Measurements from ENCODE around the gene MGST1.
A peak's percentile ranks its signal among the peaks of the same experiment; 100 is the strongest.

The MGST1 gene, protein sequence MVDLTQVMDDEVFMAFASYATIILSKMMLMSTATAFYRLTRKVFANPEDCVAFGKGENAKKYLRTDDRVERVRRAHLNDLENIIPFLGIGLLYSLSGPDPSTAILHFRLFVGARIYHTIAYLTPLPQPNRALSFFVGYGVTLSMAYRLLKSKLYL

GRCh38 chr12:16347391-16348298 is at the start of gene MGST1:
Gene MGST1 (plus strand): TSS chr12:16347645. CDS start chr12:16354253, 6,608 bp downstream.
- DNase-seq: no peak

- no peak for DNase-seq
Measured at GRCh38 chr12:16299403-16299802, 48.0 kb upstream of the MGST1 start.

DNA sequence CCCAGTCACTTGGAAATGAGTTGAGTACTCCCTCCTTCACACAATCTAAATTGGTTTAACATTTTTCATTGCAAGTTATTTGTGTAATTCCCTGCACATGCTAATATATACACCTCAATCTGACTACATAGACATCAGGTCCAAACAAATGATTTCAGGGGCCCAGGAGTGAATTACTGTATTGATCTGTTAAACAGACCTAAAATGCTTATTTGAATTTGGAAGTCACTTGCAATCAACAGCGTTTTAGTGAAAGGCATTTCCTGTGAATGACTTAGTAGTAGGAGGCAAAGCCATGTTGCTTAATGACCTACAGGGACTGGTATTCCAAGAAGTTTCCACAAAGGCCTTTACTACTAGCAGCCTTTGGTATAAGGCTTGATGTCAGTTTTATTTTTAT is 47.3 kb upstream of the MGST1 start:
- no peak for DNase-seq

GRCh38 chr12:16300736-16301135 is 46.7 kb upstream of the MGST1 start:
- DNase-seq: no peak

DNA sequence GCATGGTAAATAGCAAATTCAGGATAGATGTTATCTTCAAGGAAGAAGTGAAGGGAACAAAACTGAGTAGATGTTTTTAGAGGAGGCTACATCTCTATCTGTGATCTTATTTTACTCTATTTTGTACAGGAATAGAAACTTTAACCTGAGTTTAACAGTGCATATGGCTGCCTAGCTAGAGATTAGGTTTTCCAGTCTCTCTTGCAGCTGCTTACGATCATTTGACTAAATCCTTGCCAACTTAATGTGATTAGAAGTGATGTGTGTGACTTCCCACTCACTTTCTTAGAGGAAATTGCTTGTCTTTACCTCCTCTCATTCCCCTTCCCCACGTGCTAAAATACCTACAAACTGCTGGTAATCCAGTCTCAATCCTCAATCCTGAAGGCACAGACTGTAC is 43.5 kb upstream of the MGST1 start:
- DNase-seq: no peak

GRCh38 chr12:16307856-16308475 is 39.5 kb upstream of the MGST1 start:
- no peak for DNase-seq

DNA sequence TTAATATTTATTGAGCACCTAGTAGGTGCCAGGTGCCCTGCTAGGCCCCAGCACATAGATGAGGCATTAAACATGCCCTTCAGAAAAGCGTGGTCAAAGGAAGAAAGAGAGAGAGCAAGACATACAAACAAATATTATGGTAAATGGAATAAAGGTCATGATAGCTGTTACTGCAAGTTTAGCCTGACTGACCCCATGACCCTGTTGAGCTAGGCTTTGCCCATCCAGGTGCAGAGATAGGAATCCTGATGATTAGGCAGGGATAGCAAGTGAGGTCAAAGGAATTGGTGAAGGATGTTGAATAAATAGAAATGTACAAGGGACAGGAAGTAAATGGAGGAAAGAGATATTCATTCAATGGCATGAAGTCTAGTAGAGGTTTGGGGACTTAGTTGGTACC is 36.5 kb upstream of the MGST1 start:
- DNase-seq: no peak

DNA sequence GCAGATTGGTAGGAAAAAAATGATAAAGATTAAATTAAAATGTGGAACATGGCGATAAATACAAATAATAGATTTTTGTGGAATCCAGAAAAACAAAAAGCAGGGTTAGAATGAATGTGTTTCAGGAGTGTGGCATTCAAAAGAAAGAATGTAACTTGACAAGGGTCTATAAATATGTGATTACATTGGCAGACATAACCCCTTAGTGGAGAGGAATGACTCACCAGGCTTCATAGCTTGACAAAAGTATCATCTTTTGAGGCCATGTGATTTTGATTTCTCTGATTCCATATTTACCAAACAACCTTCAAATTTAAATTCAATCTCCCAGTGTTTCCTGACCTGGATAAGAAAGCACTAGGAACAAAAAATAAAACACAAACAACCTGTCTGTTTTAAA is 24.4 kb upstream of the MGST1 start:
- DNase-seq: peak; percentile 42

DNA sequence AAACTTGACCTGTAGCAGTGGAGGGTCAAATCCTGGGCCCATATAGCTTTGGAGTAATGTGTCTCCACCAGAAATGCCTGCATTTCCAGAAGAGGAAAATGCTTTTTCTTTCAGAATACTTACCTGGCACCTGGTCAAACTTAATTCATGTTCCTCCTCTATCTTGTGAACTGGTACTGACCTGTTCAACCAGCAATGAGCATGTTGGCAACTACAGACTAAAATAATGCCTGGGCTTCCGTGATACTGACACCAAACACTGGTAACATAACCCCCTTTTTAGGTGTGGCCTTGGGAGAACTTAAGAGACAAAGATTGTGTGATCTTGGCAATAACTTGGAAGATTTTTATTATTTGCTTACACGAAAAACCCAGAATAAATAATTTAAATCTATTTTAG is 23.8 kb upstream of the MGST1 start:
- DNase-seq: no peak

DNA sequence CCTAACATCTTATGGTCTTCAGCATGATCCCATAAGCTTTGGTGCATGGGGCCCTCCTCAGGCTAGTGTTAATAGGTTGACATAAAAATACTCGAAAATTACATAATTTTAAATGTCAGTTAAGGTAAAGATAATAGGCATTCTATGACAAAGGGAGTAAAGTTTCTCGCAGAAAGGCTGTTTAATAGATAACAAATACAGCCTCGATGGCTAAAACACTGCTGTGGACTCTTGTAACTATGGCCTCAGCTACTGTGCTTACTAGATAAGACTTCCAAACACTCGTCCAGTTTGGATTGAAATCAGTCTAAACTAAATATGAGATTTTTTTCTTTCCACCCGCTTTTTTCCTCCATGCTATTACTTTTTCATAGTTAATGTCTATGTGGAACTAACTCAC is 23.2 kb upstream of the MGST1 start:
- no peak for DNase-seq

DNA sequence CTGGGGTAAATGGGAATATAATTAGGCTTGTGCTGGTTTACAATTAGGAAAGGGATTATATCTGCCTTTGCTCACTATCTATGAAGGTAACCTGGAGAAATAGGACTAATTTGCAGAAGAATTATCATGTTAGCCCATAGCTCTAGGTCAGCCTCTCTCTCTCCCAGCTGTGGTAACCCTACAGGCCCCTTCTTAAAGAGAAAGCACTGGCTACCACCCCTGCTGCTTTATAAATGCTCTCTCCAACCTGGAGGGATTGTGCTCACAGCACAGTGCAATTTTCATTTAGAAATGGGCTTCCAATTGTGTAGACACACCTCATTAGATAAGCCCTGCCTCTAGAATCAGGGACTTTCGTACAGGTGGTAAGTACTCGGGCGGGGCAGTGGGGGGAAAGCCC is 22.7 kb upstream of the MGST1 start:
- DNase-seq: peak; percentile 59

DNA sequence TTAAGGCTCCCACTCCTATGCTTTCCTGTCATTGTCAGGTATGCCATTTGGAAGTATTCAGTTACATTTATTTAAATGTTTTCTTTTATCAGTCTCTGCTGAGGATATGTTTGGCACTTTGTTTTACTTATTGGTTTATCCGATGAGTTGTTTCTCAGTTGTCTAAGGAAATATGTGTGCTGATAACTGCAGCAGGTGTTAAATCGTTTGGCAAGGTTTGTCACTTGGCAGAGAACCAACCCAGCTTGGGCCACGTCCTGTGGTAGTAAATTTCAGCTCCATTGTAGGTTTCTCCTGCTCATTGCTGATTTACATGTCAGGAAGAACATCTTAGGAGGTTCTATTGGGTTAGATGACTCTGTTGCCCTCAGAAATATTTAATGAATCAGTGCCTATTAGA is 22.0 kb upstream of the MGST1 start:
- peak; percentile 86 for DNase-seq

DNA sequence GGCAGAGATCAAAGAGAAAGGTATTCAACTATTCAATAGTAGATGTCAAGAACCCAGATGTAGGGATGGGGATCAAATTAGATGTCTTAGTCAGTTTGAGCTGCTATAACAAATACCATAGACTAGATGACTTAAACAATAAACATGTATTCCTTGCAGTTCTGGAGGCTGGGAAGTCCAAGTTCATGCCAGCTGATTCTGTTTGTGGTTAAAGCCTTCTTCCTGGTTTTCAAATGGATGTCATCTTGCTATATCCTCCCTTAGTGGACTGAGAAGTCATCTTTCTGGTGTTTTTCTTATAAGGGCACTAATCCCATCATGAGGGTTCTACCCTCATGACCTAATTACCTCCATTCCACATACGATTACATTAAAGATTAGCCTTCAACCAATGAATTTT is 19.5 kb upstream of the MGST1 start:
- no peak for DNase-seq

DNA sequence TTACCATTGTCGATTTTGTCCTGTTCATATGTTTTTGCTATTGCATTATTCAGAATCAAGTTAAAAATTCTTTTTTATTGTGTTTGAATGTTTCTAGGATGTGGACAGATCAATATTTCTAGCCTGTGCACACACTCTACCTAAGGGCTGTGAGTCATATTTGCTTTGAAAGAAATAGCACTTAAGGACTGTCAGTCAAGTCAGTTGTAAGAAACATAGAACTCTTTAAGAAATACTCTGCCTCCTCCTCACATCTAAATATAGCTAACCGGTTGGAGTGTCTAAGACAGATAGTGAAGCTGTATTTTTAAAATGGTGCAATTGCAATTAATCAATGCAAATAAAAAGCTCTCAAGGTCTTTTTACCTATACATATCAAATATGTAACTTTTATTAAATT is 17.9 kb upstream of the MGST1 start:
- peak; percentile 7 for DNase-seq

DNA sequence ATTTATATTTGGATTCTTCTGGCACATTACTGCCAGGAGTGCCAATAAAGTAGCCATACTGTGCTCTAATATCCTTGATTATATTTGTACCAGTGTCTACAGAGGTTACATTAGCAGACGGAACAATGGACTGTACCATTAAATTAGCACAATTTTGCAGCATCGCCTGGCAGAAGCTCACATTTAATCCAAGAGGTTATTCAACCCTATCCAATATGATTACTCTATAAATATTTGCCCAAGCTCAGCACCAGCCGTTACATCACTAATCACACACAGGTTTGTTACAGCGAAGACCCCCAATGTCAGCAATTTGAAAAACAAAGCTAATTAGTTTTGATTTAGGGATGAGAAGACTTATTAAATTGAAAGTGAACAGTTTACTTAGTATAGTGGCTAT is 16.9 kb upstream of the MGST1 start:
- peak; percentile 70 for DNase-seq

DNA sequence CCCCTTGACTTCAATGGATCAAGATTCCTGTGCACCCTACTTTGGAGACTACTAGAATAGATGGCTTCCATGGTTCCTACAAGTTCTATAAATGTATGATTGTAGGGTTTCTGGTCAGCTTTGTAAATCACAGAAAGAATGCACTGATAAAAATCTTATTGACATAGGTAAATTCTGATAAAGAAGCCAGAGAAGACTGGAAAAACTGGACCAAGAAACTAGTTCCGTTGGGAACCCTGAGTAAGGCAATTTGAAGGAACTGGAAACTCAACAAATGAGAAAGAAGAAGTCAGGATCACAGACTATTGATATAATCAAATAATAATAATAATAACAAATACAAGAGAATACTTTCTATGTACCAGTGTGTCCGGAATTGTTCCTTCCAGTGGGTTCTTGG is 15.4 kb upstream of the MGST1 start:
- DNase-seq: no peak

DNA sequence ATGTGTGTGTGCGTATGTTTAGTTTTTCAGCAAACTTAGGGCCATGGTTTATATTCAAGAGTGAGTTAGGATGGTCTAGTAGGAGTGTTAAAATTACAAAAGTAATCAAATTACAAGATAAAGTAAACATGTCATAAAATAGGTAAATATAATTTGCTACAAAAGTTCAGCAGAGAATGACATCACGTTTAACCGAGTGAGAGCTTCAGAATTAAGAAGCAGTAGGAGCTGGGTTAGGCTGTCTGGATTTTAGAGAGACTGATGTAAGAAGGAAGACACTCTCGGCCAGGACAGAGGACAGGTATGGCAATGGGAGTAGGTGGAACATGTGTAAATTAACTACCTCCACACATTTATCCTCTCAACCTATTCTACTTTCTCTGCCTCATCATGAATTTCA is 11.6 kb upstream of the MGST1 start:
- DNase-seq: no peak

- no peak for DNase-seq
Measured at GRCh38 chr12:16344269-16344668, 3.2 kb upstream of the MGST1 start.

- no peak for DNase-seq
Measured at GRCh38 chr12:16345105-16345504, 2.3 kb upstream of the MGST1 start.

DNA sequence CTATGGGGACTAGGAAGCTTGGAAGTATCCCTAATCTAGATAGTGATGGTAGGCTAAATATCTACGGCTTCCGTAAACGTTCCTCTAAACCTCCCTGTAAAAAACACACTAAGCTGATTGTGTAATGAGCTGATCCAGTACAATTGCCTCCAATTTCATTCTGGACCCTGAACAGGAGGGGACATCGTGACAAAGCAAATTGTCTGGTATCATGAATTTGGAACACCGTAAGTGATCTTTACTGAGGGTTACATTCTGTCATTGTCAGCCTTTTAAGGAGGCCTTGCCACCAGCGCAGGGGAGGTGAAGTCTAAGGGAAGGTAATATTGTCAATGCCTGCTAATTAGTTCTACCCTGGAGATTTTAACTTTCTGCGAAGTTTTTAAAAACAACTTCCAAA is 487 bp upstream of the MGST1 start:
- no peak for DNase-seq

DNA sequence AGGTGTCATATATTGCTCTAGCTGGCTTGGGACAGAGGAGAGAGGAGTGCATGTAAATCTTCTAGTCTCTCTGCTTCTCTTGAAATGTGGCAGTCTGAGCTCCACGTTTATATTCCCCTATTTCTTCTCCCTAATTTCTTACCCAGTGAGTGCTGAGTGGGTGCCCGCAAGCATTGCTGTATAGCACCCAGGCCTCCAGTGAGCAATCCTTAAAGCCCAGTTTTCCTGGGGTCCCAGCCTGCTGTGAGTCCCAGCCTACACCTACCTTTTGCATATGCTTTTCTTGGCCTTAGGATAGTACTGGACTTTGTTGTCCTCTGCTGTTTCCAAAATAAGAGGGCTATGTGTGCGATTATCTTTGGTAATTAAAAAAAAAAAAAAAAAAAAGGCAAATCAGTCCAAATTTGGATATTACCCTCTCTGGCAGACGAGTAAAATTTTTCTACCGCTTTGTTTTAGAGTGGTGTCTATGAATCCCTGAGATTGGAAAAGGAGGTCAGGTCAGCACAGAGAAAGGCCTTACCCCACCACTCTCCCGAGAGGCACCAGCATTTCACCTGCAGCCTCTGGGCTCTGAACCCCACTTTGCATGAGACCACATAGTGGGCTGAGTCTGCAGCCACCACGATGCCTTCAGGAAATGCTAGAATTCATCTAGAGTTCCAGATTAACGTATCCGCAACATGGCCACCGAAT is 1.1 kb downstream of the MGST1 start:
- no peak for DNase-seq

DNA sequence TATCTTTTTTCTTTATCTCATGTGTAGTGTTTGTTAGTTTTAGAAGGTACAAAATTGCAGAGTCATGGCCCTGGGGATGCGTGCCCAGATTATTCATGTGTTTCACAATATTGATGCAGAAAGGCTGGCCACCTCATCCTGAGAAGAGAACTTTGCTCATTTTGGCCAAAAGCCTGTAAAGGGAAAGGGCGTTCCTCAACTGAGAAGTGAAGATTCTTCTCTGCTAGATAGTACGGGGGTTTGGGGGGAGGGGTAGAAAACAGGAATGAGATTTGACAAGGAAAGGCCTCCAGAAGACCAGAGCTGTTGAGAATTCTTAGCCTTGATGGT is 1.7 kb downstream of the MGST1 start:
- no peak for DNase-seq

DNA sequence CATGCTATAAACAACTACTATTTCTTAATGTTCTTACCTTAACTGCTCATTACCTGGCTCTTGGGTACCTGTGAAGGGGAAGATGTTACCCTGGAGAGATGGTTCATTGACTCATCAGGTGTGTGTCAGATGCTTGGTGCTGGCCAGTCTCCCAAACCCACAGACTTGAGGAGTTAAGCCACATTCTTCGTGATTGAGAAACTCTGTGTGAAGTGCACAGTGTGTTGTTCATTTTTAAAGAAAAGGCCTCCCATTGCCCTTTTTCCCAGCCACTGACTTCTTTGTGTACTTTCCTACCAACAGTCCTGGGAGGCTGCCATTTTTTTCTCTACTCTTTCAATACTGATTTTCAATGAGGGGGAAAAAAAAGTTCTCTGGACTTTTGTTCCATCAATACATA is 3.2 kb downstream of the MGST1 start:
- no peak for DNase-seq

GRCh38 chr12:16352481-16352880 is 5.0 kb downstream of the MGST1 start:
- no peak for DNase-seq
